ENCODE data around the gene GPRC5A.

Gene GPRC5A

DNA sequence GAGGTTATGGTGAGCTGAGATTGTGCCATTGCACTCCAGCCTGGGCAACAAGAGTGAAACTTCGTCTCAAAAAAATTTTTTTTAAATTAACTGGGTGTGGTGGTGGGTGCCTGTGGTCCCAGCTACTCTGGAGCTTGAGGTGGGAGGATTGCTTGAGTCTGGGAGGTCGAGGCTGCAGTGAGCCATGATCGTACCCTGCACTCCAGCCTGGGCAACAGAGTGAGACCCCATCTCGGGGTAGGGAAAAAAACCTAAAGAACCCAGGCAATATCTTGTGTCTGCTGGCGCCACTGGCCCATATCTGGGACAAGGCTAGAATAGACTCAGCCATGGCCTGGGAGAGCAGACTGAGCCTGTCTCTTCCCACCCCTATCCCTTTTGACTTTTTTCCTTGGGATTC, 9.1 kb upstream of the GPRC5A start:
- no peaks in the 10 kb centered on the region for H3K36me3 ChIP-seq (ENCODE audit: insufficient read depth, low read length)
- no peak overlapping the region for H2AFZ ChIP-seq (ENCODE audit: low read length)
- H3K9me2 ChIP-seq (ENCODE audit: low read depth, low read length): no peaks in the 10 kb centered on the region
- no peak overlapping the region for H3K4me3 ChIP-seq (ENCODE audit: low read depth, low read length, poor library complexity, severe bottlenecking)
- no peak for TF ChIP-seq EZH2 (IDR thresholded peaks at IDR 0.05; ENCODE audit: borderline replicate concordance, low read length)
- TF ChIP-seq CTCF (IDR thresholded peaks at IDR 0.05; ENCODE audit: low read length): no peak
- H3K4me1 ChIP-seq (ENCODE audit: insufficient read depth, low read length, severe bottlenecking): no peaks in the 10 kb centered on the region
- no peak overlapping the region for H3K9ac ChIP-seq (ENCODE audit: low read length)
- no peaks in the 10 kb centered on the region for H3K9me3 ChIP-seq (ENCODE audit: low read length)
- H3K79me2 ChIP-seq (ENCODE audit: insufficient read depth, low read length): no peaks in the 10 kb centered on the region
- no peak overlapping the region for H3K27ac ChIP-seq (ENCODE audit: low read depth, low read length, poor library complexity, severe bottlenecking)
- no peaks in the 10 kb centered on the region for H4K20me1 ChIP-seq (ENCODE audit: insufficient read depth, low read length)
- H3K27me3 ChIP-seq (ENCODE audit: insufficient read depth, low read length): no peaks in the 10 kb centered on the region
- H3F3A ChIP-seq (ENCODE audit: insufficient read depth, low read length): no peaks in the 10 kb centered on the region
- no peak overlapping the region for H3K4me2 ChIP-seq (ENCODE audit: low read length)

DNA sequence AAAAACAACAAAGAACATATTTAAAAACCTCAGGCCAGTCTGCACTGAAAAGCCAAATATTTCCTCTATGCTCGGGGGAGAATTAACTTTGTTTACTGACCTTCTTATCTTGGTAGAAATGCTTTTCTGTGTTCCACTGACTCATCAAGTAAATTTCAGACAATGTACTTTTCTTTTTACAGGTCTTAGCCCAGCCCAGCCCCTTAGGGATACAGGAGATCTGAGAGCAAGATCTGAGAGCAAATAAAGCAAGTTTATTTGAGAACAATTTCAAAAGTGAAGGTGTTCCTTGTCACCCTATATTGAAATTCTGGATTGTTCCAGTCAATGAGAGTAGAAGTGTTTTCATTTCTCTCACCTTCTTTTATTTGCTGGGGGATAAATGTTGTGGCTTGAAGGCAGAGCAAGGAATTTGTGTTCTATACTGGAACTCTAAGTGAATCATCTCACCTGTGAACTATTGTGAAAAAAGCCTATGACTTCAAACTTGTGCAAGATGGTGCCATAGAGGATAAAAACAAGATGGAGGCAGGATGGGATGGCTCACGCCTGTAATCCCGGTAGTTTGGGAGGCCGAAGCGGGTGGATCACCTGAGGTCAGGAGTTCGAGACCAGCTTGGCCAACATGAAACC, 7.9 kb upstream of the GPRC5A start:
- no peaks in the 10 kb centered on the region for H3K9me2 ChIP-seq (ENCODE audit: low read depth, low read length)
- H3K4me3 ChIP-seq (ENCODE audit: low read depth, low read length, poor library complexity, severe bottlenecking): no peak overlapping the region
- H3K79me2 ChIP-seq (ENCODE audit: insufficient read depth, low read length): no peaks in the 10 kb centered on the region
- no peak overlapping the region for H3K9ac ChIP-seq (ENCODE audit: low read length)
- H3K4me2 ChIP-seq (ENCODE audit: low read length): no peak overlapping the region
- H3K27ac ChIP-seq (ENCODE audit: low read depth, low read length, poor library complexity, severe bottlenecking): no peak overlapping the region
- H3K9me3 ChIP-seq (ENCODE audit: low read length): no peaks in the 10 kb centered on the region
- no peaks in the 10 kb centered on the region for H3K27me3 ChIP-seq (ENCODE audit: insufficient read depth, low read length)
- no peaks in the 10 kb centered on the region for H3K36me3 ChIP-seq (ENCODE audit: insufficient read depth, low read length)
- no peak overlapping the region for H2AFZ ChIP-seq (ENCODE audit: low read length)
- TF ChIP-seq CTCF (IDR thresholded peaks at IDR 0.05; ENCODE audit: low read length) (no peak), EZH2 (IDR thresholded peaks at IDR 0.05; ENCODE audit: borderline replicate concordance, low read length) (no peak)
- no peaks in the 10 kb centered on the region for H3F3A ChIP-seq (ENCODE audit: insufficient read depth, low read length)
- no peaks in the 10 kb centered on the region for H4K20me1 ChIP-seq (ENCODE audit: insufficient read depth, low read length)
- no peaks in the 10 kb centered on the region for H3K4me1 ChIP-seq (ENCODE audit: insufficient read depth, low read length, severe bottlenecking)

GRCh38 chr12:12885096-12885792, 6.1 kb upstream of the GPRC5A start:
- Histone ChIP-seq H3F3A (ENCODE audit: insufficient read depth, low read length) (no peaks in the 10 kb centered on the region), H3K36me3 (ENCODE audit: insufficient read depth, low read length) (no peaks in the 10 kb centered on the region), H2AFZ (ENCODE audit: low read length) (no peak overlapping the region), H3K4me3 (ENCODE audit: low read depth, low read length, poor library complexity, severe bottlenecking) (no peak overlapping the region), H3K9me3 (ENCODE audit: low read length) (no peaks in the 10 kb centered on the region), H3K9me2 (ENCODE audit: low read depth, low read length) (no peaks in the 10 kb centered on the region), H3K79me2 (ENCODE audit: insufficient read depth, low read length) (no peaks in the 10 kb centered on the region), H4K20me1 (ENCODE audit: insufficient read depth, low read length) (no peaks in the 10 kb centered on the region), H3K9ac (ENCODE audit: low read length) (no peak overlapping the region), H3K27me3 (ENCODE audit: insufficient read depth, low read length) (no peaks in the 10 kb centered on the region), H3K4me2 (ENCODE audit: low read length) (no peak overlapping the region), H3K4me1 (ENCODE audit: insufficient read depth, low read length, severe bottlenecking) (no peaks in the 10 kb centered on the region), H3K27ac (ENCODE audit: low read depth, low read length, poor library complexity, severe bottlenecking) (no peak overlapping the region)
- TF ChIP-seq CTCF (IDR thresholded peaks at IDR 0.05; ENCODE audit: low read length): no peak
- no peak for TF ChIP-seq EZH2 (IDR thresholded peaks at IDR 0.05; ENCODE audit: borderline replicate concordance, low read length)

Data from OCI-LY1 (cell line).